ENCODE measurements around the gene MAT2B.
"Not testable (repeated sequence)": the region's sequence is repeated elsewhere in the genome, so short reads cannot be mapped to it uniquely, and the experiment has no call there.

The MAT2B gene

GRCh38 chr5:163504079-163504931 is 1.1 kb upstream of the MAT2B start:
- peak; percentile 39 for DNase-seq

DNA sequence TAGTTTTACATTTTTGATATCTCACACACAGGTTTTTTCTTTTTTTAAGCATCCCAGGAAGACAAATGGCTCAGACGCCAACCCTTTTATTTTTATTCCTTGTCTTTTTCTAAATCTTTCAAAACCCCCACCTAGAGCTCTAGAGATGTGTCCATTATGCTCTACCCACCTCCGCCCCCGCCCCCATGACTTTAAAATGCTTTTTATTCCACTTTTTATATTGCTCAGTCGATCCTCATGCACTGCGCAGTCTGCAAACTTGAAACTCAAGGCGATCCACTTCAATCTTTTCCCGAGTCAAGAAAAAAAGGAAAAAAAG is 411 bp upstream of the MAT2B start:
- DNase-seq, result no peak

GRCh38 chr5:163506095-163506457 is 657 bp downstream of the MAT2B start:
- no peak for DNase-seq

GRCh38 chr5:163506726-163507125 is 1.3 kb downstream of the MAT2B start:
- DNase-seq, result no peak

GRCh38 chr5:163508753-163509152 is 3.3 kb downstream of the MAT2B start:
- DNase-seq, result no peak

DNA sequence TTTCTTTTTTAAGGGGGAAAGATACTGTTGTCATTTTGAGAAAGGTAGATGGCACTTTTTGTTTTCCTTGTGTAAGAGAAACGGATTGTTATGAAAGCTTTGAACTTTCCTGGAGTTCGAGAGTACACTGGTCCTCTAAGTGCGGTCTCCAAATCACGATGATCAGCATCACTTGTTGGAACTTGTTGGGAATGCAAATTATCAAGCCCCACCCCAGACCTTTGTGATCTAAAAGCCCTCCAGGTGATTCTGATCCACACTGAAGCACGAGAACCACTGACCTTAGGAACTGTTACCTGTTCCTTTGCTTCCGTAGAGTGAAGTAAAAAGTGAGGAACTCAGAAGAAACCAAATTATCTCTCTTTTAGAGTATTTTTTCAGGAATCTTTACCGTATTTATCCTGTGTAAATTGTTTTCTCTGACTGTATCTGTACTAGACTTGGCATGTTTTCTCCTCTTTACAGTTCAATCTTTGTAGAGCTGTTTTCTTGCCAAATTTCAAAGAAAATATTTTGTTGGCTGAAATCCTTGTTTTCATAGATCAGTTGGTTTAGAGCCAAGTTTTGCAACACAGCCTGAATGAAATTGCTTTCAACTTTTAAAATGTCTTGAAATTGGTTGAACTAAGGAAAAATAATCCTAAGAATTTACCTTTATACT is 4.0 kb downstream of the MAT2B start:
- DNase-seq, result no peak

DNA sequence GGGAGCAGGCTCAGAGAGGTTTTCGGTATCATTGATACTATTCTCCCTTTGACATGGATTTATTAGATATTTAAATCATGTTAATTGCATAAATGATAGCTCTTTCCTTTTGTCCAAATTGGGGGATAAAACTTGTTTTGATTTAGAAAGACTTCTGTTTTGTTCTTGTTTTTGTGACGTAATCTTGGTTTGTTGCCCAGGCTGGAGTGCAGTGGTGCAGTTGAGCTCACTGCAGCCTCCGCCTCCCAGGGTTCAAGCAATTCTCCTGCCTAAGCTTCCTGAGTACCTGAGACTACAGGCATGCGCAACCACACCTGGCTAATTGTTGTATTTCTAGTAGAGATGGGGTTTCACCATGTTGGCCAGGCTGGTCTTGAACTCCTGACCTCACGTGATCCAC is 7.1 kb downstream of the MAT2B start:
- DNase-seq, result no peak

DNA sequence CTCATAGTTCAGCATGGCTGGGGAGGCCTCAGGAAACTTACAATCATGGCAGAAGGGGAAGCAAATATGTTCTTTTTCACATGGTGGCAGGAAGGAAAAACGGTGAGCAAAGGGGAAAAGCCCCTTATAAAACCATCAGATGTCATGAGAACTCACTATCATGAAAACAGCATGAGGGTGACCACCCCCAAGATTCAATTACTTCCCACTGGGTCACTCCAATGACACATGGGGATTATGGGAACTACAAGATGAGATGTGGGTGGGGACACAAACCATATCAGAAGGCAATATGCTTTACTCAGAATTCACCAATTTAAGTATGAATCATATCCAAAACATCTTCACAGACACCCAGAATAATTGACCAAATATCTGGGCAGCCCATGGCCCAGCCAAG is 19.7 kb downstream of the MAT2B start:
- no peak for DNase-seq

GRCh38 chr5:163529698-163530097 is 24.3 kb downstream of the MAT2B start:
- no peak for DNase-seq

DNA sequence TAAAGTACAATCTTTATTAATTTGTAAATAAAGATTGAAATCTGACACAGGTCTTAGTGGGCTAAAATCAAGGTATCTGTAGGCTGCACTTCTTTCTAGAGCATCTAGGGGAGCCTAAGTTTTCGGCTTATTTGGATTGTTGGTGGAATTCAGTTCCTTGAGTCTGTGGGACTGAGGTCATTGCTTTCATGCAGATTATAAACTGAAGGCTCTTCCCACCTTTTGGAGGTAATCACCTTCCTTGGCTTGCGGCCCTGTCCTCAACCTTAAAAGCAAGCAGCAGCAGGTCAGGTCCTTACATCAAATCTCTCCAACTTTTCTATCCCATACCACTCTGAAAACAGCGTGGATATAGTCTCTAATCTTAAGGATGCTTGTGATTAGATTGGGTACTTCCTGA is 25.9 kb downstream of the MAT2B start:
- DNase-seq, result no peak

- DNase-seq, result no peak
Observed at GRCh38 chr5:163532171-163533084, 27.0 kb downstream of the MAT2B start.

GRCh38 chr5:163533223-163533622 is 27.8 kb downstream of the MAT2B start:
- no peak for DNase-seq

DNA sequence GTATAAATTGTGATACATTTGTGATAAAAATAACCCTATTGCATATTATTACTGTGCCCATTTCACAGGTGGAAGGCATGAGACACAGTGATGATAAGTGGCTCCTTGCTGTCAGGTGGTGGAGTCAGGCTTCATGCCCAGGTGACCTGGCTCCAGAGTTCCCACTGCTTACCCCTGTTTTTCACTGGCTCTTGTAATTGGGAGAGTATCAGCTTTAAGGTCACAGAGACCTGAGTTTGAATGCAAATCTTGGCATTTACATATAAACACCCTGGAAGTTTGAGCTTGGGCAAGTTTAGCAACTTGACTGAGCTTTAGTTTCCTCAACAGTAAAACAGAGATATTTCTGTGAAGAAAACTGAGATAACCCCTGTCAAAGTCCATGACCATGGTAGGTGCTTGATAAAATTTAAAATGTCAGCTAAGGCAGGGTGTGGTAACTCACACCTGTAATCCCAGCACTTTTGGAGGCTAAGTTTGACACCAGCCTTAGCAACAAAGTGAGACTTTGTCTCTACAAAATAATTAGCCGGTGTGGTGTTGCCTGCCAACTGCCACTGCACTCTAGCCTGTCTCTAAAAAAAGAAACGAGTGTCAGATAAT is 29.2 kb downstream of the MAT2B start:
- DNase-seq, result no peak

- DNase-seq, result no peak
Observed at GRCh38 chr5:163535290-163535689, 29.9 kb downstream of the MAT2B start.

DNA sequence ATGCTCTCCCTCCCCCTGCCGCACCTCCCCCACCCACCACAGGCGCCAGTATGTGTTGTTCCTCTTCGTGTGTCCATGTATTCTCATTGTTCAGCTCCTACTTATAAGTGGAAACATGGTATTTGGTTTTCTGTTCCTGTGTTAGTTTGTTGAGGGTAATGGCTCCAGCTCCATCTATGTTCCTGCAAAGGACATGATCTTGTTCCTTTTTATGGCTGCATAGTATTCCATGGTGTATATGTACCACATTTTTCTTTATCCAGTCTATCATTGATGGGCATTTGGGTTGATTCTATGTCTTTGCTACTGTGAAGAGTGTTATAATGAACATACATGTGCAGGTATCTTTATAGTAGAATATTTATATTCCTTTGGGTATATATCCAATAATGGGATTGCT is 31.0 kb downstream of the MAT2B start:
- DNase-seq, result not testable (repeated sequence)

DNA sequence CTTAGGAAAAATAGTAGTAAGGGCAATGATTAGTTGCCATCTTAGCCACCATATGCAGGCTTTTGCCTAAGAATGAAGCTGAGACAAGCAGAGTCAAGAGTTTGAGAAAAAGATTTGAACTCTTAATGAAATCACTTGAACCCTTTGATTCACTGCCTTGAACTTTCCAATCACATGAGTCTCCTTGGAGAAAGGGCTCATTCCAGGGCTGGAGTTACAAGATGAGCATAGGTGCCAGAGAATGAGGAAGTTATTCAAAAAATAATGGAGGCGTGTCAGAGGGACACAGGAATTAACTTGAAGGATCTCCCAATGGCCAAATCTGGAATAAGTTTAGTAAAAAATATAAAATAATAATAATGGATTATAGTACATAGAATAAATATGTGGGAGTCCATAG is 35.3 kb downstream of the MAT2B start:
- DNase-seq, result no peak

DNA sequence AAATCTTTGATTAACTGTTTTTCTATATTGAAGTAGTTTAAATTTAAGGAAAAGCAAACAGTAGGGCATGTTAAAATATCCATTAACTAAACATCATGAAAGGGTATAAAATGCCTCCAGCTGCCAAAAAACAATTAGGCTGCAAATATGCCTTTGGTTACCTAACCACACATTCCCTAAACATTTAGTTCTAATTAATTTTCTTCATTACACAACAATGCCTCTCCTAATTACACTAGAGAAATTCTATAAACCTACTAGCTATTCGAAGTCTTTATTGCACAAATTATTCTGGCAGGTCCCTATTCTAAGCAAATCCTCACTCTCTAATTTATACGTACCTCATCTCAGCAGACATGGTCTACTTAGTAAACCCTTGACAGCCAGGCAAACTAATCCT is 37.4 kb downstream of the MAT2B start:
- DNase-seq, result no peak

DNA sequence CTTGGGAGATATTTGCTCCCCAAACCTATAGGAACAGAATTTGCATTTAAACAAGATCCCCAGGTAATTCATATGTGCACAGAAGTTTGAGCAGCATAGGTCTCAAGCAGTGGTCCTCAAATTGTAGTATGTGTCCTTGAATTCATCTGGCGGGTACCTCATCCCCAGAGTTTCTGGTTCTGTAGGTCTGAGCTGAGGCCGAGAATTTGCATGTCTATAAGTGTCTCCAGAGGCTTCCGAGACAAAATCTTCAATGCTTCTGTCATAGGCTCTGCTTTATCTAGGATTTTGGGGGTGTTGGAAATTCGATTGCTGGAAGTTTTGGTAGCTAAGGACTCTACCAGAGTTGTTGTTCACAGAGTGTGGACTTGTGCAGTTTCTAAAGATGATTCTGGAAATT is 38.6 kb downstream of the MAT2B start:
- DNase-seq, result no peak

GRCh38 chr5:163544836-163545235 is 39.4 kb downstream of the MAT2B start:
- DNase-seq, result no peak

DNA sequence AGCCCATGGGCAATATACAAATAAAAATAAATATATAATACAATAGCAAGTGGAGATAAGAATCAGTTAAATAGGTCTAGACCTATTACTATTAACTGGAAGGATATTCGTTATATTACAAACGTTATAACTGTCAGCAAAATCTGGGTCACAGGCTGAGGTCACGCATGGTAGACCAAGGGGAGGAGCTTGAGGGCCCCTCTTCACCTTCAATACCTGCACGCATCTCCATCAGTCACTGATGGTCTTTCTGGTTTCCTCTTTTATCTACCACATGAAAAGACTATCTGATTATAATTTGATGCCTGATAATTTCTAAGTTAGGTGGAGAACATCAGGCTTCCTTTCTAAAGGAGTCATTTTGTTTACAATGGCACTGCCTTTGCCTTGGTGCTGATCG is 43.2 kb downstream of the MAT2B start:
- no peak for DNase-seq

DNA sequence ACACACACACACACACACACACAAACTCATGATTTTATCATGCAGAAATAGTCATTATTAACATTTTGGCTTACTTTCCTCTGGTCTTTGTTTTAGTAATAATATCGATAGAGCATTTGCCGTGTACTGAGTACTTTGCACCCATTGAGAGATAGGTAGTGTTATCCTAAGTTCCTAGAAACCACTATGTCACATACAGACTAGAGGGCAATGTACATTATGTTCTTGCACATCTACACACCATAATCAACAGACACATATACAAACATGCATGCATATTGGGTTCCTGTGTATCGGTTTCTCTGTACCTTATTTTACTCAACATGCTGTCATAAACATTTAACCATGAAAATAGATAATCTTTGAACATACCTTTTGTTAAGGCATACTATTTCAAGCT is 45.7 kb downstream of the MAT2B start:
- no peak for DNase-seq

GRCh38 chr5:163552536-163552935 is 47.1 kb downstream of the MAT2B start:
- no peak for DNase-seq

- DNase-seq, result no peak
Observed at GRCh38 chr5:163561339-163561738, 55.9 kb downstream of the MAT2B start.

Data from activated T-cell treated with anti-CD3 and anti-CD28 coated beads, Interleukin-2, amount 50 U/mL, for 1 hour (primary cell).